NCI-H345 treated with DMSO at 0.1 percent for 48 hours (cell line): Measurements from ENCODE around the gene AVL9.
"Not testable (repeated sequence)": the region's sequence is repeated elsewhere in the genome, so short reads cannot be mapped to it uniquely, and the experiment has no call there.

ENCODE experiments used
- DNase-seq: peaks from one replicate; lab custom pipeline; 2025; ENCODE audit not compliant: unreplicated experiment; lab: John Stamatoyannopoulos, UW

Gene AVL9

GRCh38 chr7:32495298-32496051, at the start of gene AVL9:
Gene AVL9, plus strand, starts transcription at chr7:32495489. Its CDS starts 221 bp downstream, at chr7:32495710.
- DNase-seq = peak; percentile 81

DNA sequence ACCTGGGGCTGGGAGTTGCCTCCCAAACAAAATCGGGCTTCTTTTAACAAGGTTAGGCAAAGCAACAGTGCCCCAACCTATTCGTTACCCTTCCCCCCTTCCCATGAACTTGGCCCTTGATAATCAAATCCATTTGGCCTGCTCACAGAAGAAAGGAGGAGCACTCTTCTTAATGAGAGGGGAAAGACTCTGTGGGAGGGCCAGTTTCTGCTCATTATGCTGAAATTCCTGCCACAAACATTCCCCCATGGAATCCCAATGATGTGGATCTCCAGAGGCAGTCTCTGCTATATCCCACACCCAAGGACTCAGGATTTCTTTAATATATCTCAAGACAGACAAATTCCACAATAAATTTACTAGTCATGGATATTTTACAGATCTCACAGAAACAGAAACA, 48.1 kb upstream of the AVL9 start:
- DNase-seq = no peak

DNA sequence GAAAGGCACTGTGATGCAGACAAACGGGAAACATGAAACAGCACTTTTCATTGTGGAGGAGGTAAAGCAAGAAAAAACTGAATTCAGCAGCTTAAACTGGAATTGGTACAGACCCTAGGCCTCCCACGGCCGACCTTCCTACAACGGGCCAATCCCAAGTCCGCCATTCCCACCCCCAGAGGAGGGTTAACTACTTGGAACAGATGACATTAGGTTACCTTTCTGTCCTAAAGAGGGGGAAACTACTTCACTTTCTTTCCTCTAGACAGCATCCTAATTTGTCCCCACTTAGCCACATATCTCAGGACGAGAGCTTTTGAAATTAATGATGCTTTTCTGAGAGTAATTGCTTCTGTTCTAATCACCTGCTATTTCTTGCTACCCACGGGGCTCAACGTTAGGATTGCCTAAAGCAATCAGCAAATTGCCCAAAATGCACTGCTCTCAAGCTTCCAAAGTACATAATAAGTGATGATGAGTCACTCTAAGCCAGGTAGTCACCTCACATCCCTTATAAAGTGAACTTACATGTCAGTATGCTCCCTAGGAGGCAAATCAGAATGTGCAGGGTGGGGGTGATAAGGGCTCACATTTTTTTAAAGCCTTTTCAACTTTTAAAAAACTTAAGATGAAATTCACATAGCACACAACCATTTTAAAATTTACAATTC, 41.8 kb upstream of the AVL9 start:
- DNase-seq = no peak

DNA sequence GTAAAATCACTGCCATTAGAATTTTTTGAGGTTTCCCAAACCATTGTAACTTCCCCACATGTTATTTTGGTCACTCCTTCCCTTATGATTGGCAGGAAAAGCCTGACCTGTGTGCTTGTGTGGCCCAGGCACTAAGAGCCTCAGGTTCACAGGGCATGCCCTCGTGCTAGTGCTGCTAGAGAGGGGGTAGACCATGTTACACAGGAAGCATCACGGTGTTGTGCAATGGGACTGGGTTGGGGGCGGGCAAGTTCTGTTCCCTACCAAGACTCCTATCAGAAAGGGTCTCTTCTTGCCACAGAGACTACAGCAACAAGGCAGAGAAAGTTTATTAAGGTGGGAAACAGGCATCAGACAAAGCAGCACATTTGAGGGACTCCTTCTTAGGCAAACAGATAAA, 37.3 kb upstream of the AVL9 start:
- no peak for DNase-seq

- no peak for DNase-seq
These were observed 35.5 kb upstream of the AVL9 start for GRCh38 chr7:32459788-32460187.

DNA sequence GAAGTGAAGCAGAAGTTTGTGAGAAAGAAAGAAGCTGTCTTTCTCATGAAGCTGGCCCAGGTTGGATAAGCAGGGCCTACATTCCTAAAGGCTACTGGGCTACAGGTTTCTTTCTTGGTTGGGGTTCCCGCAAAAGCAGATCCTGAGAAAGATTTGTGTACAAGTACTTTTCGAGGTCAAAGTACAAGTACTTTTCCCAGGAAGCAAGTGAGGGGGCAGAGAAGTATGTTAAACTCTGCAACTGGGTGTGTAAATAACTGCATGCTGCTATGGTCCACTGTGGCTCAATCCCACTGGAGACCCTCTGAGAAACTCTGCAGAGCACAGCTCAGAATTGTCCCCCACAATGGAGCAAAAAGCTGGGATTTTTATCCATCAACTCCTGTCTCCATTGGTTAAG, 33.8 kb upstream of the AVL9 start:
- DNase-seq = no peak

DNA sequence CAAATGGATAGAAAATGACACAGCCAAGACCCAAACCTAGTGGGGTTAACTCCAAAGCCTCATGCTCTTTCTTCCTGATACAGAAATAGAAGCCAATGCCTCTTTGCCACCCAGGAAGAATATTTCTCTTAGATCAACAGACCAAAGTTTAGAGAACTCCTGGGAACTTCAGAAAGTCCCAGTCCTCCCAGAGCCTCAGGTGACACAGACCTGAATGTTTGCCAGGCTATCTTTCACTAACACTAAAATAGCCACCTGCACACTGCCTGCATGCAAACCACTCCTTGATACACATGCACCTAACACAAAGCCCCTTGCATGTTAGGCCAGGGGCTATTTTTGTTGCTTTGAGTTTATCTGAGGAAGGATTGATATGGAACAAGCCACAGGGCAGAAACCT, 32.8 kb upstream of the AVL9 start:
- no peak for DNase-seq

DNA sequence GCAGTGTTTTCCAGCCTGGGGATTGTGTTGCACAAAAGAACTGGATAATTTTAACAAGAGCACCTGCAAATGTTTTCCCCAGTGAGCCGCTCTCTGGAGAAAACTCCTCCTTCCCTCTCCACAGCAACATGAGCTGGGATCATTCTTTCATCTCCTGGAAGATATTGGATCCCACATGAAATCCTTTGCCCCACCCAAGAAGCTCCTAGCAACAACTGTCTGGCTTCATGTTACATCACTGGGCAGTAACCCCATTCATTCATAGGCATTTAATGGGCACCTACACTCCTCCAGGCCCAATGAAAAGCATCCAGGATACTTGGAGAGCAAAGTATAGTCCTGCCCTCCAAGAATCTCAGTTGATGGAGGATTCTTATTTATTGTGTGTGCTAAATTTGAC, 32.3 kb upstream of the AVL9 start:
- DNase-seq = no peak

DNA sequence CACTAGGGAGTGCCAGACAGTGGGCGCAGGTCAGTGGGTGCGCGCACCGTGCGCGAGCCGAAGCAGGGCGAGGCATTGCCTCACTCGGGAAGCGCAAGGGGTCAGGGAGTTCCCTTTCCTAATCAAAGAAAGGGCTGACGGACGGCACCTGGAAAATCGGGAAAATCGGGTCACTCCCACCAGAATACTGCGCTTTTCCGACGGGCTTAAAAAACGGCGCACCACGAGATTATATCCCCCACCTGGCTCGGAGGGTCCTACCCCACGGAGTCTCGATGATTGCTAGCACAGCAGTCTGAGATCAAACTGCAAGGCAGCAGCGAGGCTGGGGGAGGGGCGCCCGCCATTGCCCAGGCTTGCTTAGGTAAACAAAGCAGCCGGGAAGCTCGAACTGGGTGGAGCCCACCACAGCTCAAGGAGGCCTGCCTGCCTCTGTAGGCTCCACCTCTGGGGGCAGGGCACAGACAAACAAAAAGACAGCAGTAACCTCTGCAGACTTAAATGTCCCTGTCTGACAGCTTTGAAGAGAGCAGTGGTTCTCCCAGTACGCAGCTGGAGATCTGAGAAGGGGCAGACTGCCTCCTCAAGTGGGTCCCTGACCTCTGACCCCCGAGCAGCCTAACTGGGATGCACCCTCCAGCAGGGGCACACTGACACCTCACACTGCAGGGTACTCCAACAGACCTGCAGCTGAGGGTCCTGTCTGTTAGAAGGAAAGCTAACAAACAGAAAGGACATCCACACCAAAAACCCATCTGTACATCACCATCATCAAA, 30.5 kb upstream of the AVL9 start:
- not testable (repeated sequence) for DNase-seq

DNA sequence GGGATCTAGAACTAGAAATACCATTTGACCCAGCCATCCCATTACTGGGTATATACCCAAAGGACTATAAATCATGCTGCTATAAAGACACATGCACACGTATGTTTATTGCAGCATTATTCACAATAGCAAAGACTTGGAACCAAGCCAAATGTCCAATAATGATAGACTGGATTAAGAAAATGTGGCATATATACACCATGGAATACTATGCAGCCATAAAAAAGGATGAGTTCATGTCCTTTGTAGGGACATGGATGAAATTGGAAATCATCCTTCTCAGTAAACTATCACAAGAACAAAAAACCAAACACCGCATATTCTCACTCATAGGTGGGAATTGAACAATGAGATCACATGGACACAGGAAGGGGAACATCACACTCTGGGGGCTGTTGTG, 25.3 kb upstream of the AVL9 start:
- DNase-seq = not testable (repeated sequence)

DNA sequence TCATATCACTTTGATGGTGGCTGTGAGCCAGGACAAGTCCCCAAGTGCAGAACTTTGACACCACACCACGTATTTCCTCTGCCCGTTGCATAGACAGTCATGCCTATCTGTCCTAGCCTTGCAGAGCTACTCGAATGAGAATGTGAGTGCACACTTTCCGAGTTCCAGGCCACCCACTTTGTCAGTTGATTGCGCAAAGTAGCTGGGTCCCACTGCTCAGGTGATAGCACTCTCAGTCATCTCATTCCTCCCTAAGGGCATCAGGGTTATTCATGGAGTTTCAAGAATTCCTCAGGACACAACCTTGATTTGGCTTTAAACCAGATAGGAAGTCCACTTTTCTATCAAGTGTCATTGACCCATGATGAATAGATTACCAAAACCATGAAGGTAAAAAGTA, 24.4 kb upstream of the AVL9 start:
- no peak for DNase-seq

DNA sequence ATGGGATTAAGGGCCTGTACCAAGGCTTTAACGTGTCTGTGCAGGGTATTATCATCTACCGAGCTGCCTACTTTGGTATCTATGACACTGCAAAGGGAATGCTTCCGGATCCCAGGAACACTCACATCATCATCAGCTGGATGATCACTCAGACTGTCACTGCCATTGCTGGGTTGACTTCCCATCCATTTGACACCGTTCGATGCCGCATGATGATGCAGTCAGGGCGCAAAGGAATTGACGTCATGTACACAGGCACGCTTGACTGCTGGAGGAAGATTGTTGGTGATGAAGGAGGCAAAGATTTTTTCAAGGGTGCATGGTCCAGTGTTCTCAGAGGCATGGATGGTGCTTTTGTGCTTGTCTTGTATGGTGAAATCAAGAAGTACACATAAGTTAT, 23.3 kb upstream of the AVL9 start:
- no peak for DNase-seq

- DNase-seq = no peak
These were observed 21.3 kb upstream of the AVL9 start for GRCh38 chr7:32474008-32474407.

DNA sequence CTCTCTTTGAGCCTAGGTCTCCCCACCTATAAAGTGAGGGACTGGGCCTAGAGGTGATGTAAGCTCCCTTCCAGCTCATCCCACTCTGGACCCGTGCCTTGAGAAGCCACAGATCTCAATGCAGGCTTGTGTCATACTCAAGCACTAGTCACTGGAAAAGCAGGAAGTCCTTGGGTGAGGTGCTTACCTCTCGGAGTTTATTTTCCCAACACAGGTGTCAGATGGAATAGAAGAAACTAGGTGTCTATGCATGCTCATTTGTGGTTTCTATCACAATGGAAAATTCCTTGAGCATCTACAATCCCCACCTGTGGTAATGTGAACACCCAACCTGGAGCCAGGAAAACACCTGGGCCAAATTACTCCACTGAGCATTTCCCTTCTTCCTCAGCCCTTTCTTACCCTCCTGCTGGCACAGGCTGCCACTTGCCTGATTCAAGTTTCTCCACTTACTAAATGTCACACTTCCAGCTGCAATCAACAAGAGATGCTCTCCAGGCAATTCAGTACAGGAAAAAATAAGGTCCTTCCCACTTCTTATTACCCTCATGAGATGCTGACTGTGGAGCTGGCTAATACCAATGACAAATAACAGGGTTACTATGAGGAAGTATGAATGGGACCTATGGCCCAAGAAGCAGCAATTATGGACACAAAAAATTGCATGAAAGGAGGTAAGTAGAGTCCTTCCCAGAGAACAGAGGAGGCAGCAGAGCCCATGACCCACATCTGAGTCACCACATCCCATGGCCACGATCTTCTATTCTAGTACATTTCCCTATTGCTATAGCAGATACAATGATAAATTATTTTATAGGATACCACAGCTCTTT, 18.3 kb upstream of the AVL9 start:
- no peak for DNase-seq

DNA sequence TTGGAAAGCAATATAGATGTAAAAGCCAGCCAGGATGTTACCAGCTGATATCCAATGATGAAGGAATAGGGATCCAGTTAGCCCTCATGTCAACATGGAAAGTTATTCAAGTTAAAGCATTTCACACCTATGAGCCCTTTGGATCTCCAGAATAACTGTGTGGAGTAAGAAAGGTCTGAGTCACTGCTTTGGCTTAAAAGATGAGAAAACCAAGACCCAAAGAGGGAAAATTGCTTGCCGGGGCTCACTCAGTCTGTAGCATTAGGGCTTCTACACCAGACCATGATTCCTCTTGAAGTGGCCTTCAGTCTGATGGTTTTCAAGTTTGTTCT, 17.7 kb upstream of the AVL9 start:
- DNase-seq = no peak

DNA sequence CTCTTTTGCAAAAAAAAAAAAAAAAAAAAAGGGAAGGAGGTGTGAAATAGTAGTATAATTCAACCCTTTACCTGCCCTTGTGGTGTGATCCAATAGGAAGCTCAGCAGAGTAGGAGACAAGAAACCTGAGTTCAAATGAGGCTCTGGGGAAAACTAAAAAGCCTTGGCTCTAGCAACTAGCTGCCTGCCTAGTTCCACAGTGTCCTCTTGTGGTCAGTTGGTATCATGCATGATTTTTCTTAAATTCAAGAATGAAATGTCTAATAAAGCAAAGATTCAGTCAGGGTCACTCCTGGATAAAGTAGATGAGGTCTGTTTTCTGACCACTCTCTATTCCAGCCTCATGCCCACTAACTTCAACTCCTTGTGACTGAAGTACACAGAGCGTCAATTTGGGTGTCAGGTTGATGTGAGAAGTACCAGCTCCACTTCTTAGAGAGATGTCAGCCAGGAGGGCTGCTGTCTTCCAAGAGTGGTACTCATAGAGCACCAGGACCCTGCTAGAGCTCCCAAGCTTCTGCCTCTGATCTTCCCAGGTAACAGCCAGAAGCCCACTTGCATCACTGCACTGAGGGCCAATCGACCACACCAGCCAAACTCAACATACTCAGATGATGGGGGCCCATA, 15.6 kb upstream of the AVL9 start:
- peak; percentile 8 for DNase-seq

- DNase-seq = no peak
These were observed 14.1 kb upstream of the AVL9 start for GRCh38 chr7:32481176-32481575.

DNA sequence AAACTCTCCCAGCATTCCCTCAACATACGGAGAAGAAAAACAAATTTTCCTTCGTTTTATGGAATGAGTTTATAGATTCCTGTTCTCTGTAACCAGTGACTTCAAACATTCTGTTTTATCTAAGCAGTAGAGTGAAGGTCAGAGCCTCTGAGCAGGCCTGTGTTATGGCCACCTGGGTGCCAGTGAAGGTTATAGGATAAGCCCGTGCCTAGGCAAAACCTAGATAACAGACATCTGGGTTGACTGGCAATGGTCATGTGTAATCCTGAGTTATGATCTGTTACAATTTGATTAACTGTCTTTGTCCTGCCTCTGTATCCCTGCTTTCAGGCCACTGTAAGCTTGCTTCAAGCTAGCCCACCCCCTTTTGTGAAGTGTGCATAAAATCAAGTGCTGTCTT, 13.4 kb upstream of the AVL9 start:
- no peak for DNase-seq

GRCh38 chr7:32489788-32490126, 5.5 kb upstream of the AVL9 start:
- no peak for DNase-seq

DNA sequence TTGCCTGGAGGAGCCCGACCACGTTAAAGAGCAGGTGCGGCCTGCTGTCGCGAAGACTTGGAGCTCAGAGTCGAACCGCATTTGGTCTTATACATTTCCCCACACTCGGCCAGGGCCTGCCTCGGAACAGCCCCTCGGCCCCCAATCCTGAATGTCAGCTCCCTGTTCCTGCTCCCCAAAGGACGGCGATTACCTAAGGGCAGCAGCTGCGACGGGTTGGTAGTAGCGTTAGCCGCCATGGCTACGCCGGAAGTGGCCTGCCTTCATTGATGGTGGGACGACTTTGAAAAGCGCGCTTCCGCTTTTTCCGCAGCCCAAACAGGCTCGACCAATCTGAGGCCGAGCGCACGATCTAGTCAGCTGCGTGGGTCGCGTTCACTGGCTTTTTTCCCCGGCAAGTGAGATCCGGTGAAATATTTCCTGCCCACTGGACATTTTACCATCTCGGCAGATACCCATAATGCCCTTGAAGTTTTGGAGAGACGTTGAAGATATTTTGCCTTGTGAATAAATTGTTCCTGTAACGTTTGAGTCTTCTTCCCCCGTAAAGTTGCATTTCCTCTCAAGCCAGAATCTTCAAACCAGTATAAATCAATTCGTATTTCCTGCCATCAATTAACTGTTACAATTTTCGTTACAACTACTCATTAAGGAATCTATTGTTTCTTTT, 5.0 kb upstream of the AVL9 start, which contains the start of gene LSM5:
LSM5 (minus strand) TSS at position 254 of the 670 bp plus-strand sequence; CDS start at position 239, 15 bp downstream.
- peak; percentile 91 for DNase-seq
